ENCODE measurements around the gene KRTAP10-2.

DNA sequence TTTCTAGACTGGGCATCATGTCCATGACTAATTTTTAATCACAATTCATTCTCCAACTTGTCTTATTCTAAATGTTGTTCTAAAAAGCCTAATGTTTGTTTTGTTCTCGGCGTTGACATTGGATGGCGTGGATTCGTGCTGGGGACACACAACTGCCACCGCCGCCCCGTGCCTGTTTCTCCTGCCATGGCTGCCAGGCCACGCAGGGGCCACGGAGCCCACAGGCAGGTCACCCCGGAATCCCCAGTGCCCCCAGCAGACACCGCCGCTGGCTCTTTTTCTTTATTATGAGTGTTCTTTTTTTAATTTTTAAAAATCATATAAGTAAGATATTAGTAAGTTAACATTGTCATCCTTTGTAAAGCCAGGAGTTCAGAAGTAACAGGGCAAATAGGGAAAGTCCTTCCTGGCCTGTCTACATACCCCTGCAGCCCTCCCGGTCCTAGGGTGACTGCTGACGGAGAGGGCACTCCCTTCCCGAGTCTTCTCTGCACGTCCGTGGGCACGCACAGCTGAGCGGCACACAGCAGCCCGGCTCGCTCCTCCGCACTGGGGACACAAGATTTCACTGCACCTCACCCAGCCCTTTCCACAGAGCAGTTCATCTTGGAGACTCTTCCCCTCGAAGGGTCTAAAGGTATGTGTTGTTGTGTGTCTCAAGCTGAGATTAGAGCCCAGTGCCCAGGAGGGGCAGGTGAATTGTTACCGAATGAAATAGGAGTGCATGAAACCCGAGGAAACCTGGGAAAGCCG is 43.5 kb downstream of the KRTAP10-2 start:
- TF ChIP-seq POLR2A (IDR thresholded peaks at IDR 0.05): no peak
- TF ChIP-seq, protein P1, sequence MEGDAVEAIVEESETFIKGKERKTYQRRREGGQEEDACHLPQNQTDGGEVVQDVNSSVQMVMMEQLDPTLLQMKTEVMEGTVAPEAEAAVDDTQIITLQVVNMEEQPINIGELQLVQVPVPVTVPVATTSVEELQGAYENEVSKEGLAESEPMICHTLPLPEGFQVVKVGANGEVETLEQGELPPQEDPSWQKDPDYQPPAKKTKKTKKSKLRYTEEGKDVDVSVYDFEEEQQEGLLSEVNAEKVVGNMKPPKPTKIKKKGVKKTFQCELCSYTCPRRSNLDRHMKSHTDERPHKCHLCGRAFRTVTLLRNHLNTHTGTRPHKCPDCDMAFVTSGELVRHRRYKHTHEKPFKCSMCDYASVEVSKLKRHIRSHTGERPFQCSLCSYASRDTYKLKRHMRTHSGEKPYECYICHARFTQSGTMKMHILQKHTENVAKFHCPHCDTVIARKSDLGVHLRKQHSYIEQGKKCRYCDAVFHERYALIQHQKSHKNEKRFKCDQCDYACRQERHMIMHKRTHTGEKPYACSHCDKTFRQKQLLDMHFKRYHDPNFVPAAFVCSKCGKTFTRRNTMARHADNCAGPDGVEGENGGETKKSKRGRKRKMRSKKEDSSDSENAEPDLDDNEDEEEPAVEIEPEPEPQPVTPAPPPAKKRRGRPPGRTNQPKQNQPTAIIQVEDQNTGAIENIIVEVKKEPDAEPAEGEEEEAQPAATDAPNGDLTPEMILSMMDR (IDR thresholded peaks at IDR 0.05): no peak

Data from breast epithelium (tissue), 3 donors.